ENCODE data around the gene CA11. TPM values are rescaled to one million over a fixed set of nuclear protein-coding genes. Genes with fewer than 3 reads are reported as not detected.

CA11 gene
- total RNA-seq, 1 experiment from 2014 or later, result 2.1 TPM

- TF ChIP-seq, protein P1, sequence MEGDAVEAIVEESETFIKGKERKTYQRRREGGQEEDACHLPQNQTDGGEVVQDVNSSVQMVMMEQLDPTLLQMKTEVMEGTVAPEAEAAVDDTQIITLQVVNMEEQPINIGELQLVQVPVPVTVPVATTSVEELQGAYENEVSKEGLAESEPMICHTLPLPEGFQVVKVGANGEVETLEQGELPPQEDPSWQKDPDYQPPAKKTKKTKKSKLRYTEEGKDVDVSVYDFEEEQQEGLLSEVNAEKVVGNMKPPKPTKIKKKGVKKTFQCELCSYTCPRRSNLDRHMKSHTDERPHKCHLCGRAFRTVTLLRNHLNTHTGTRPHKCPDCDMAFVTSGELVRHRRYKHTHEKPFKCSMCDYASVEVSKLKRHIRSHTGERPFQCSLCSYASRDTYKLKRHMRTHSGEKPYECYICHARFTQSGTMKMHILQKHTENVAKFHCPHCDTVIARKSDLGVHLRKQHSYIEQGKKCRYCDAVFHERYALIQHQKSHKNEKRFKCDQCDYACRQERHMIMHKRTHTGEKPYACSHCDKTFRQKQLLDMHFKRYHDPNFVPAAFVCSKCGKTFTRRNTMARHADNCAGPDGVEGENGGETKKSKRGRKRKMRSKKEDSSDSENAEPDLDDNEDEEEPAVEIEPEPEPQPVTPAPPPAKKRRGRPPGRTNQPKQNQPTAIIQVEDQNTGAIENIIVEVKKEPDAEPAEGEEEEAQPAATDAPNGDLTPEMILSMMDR (IDR thresholded peaks at IDR 0.05; ENCODE audit: unreplicated experiment), result no peak
- no peak overlapping the region for H3K4me3 Mint-ChIP-seq (ENCODE audit: low read depth, unreplicated experiment)
- DNase-seq, result no peak
- peaks cover 6% of the 10 kb centered on the region for H3K36me3 Mint-ChIP-seq (ENCODE audit: insufficient read depth, unreplicated experiment)
- peaks cover 17% of the 10 kb centered on the region for H3K4me1 Mint-ChIP-seq (ENCODE audit: low read depth, unreplicated experiment)
- no peaks in the 10 kb centered on the region for H3K27me3 Mint-ChIP-seq (ENCODE audit: unreplicated experiment)
- intact Hi-C loops (cut with micrococcal nuclease; ENCODE audit: unreplicated experiment), result no loop called here
- no TSS peak for BruUV-seq (replicated peaks)
- CTCF ChIA-PET, result interaction anchor here (0.7 to 1.1 kb wide), 4 partner anchors 10 to 19 kb away, joined by 3 to 6 read pairs (median 3); partner anchors contain the start of gene CA11
- H3K27ac Mint-ChIP-seq (ENCODE audit: unreplicated experiment), result no peak overlapping the region
- no peaks in the 10 kb centered on the region for H3K9me3 Mint-ChIP-seq (ENCODE audit: low read depth, unreplicated experiment)
Observed at GRCh38 chr19:48656840-48657474, 11.0 kb upstream of the CA11 start.

DNA sequence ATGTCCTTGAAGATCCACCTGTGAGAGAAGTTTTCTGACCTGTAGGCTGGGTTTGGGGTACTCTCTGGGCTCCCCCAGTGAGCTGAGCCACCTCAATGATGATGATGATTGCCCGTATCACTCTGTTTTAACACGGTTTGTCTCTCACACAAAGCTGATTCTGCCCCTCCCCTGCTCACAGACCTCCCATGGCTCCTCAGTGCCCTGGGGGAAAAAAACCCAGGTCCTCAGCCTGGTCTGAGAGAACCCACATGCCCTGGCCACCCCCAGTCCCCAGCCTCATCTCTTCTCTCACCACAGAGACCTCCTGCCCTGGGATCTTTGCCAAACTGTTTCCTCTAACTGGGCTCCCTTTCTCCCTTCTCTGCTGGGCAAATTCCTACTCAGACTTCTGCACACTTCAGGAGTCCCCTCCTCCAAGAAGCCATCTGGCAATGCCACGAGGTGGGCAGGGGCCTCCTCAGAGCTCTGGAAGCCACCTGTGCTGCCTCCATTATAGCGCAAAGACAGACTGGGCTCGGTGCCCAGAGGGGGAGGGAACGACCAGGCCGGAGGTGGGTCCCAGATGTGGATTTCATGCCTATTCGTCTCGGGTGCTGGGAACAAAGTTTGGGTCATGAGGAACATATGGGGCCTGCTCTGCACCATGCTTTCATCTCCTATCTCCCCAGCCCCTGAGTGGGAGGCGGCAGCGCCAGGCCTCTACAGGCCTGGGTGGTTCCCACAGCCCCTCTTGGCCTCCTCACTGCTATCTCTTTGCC, 8.5 kb upstream of the CA11 start:
- no peaks in the 10 kb centered on the region for H3K36me3 Mint-ChIP-seq (ENCODE audit: insufficient read depth, unreplicated experiment)
- DNase-seq, result no peak
- H3K27me3 Mint-ChIP-seq (ENCODE audit: unreplicated experiment), result no peaks in the 10 kb centered on the region
- H3K9me3 Mint-ChIP-seq (ENCODE audit: low read depth, unreplicated experiment), result no peaks in the 10 kb centered on the region
- BruUV-seq (replicated peaks), result no TSS peak
- peaks cover 9% of the 10 kb centered on the region for H3K4me1 Mint-ChIP-seq (ENCODE audit: low read depth, unreplicated experiment)
- no peak overlapping the region for H3K4me3 Mint-ChIP-seq (ENCODE audit: low read depth, unreplicated experiment)
- CTCF ChIA-PET, result interaction anchor here (0.6 to 1.1 kb wide), 2 partner anchors 12 to 23 kb away, joined by 4 to 8 read pairs; no protein-coding TSS in a partner anchor
- intact Hi-C loops (cut with micrococcal nuclease; ENCODE audit: unreplicated experiment), result no loop called here
- TF ChIP-seq, protein P1 (IDR thresholded peaks at IDR 0.05; ENCODE audit: unreplicated experiment), result no peak
- no peak overlapping the region for H3K27ac Mint-ChIP-seq (ENCODE audit: unreplicated experiment)

DNA sequence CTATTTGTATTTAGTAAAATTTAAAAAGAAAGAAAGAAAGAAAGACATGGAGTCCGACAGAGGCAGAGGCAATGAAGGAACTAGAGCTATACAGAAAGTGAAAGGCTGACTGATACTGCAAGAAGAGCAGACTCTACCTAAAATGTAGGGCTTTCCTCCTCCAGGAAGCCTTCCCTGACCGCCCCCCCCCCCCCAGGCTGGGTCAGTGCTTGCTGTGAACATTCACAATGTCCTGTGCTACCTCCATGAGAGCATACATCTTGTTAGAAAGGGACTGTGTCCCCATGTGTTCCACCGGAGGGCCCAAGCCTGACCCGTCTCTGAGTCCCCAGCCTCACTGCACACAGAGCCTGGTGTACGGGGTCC, 5.7 kb upstream of the CA11 start:
- no peak for DNase-seq
- intact Hi-C loops (cut with micrococcal nuclease; ENCODE audit: unreplicated experiment), result no loop called here
- Mint-ChIP-seq H3K27ac (ENCODE audit: unreplicated experiment) (no peak overlapping the region), H3K9me3 (ENCODE audit: low read depth, unreplicated experiment) (no peaks in the 10 kb centered on the region), H3K36me3 (ENCODE audit: insufficient read depth, unreplicated experiment) (no peaks in the 10 kb centered on the region), H3K4me1 (ENCODE audit: low read depth, unreplicated experiment) (peaks cover 10% of the 10 kb centered on the region), H3K4me3 (ENCODE audit: low read depth, unreplicated experiment) (no peak overlapping the region), H3K27me3 (ENCODE audit: unreplicated experiment) (peaks cover 17% of the 10 kb centered on the region)
- CTCF ChIA-PET, result interaction anchor here (0.7 kb wide), 1 partner anchor 8 kb away, joined by 7 read pairs; no protein-coding TSS in a partner anchor
- no TSS peak for BruUV-seq (replicated peaks)
- TF ChIP-seq, protein P1 (IDR thresholded peaks at IDR 0.05; ENCODE audit: unreplicated experiment), result no peak

DNA sequence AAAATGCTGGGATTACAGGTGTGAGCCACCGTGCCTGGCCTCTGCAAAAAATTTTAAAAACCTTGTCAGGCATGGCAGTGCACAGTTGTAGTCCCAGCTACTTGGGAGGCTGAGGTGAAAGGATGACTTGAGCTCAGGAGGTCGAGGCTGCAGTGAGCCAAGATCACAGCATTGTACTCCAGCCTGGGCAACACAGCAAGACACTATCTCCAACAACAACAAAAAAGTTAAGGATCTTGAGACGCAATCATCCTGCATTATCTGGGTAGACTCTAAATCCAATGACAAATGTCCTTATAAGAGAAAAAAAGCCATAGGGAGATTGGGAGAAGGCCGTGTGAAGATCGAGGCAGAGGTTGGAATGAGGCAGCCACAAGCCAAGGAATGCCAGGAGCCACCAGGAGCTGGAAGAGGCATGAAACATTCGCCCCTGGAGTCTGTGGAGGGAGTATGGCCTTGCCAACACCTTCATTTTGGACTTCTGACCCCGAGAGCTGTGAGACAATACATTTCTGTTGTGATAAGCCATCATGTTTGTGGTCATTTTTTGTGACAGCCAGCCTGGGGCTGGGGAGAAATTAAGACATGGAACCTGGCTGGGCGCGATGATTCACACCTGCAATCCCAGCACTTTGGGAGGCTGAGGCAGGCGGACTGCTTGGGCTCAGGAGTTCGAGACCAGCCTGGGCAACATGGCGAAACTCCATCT, 5.1 kb upstream of the CA11 start:
- no TSS peak for BruUV-seq (replicated peaks)
- H3K27me3 Mint-ChIP-seq (ENCODE audit: unreplicated experiment), result peaks cover 22% of the 10 kb centered on the region
- peaks cover 2% of the 10 kb centered on the region for H3K36me3 Mint-ChIP-seq (ENCODE audit: insufficient read depth, unreplicated experiment)
- no peak overlapping the region for H3K27ac Mint-ChIP-seq (ENCODE audit: unreplicated experiment)
- no peak overlapping the region for H3K4me3 Mint-ChIP-seq (ENCODE audit: low read depth, unreplicated experiment)
- H3K9me3 Mint-ChIP-seq (ENCODE audit: low read depth, unreplicated experiment), result no peaks in the 10 kb centered on the region
- TF ChIP-seq, protein P1 (IDR thresholded peaks at IDR 0.05; ENCODE audit: unreplicated experiment), result no peak
- peaks cover 10% of the 10 kb centered on the region for H3K4me1 Mint-ChIP-seq (ENCODE audit: low read depth, unreplicated experiment)
- DNase-seq, result no peak
- CTCF ChIA-PET, result interaction anchor here (0.7 kb wide), 1 partner anchor 8 kb away, joined by 7 read pairs; no protein-coding TSS in a partner anchor
- intact Hi-C loops (cut with micrococcal nuclease; ENCODE audit: unreplicated experiment), result no loop called here

All from Calu3 (cell line).